ENCODE measurements around the gene SEC63. TPM values are rescaled to one million over a fixed set of nuclear protein-coding genes. Genes with fewer than 3 reads are reported as not detected.

SEC63 gene
- total RNA-seq, 4 donors from 2014 or later, result 10.1 to 23.1 (median 11.2) TPM

DNA sequence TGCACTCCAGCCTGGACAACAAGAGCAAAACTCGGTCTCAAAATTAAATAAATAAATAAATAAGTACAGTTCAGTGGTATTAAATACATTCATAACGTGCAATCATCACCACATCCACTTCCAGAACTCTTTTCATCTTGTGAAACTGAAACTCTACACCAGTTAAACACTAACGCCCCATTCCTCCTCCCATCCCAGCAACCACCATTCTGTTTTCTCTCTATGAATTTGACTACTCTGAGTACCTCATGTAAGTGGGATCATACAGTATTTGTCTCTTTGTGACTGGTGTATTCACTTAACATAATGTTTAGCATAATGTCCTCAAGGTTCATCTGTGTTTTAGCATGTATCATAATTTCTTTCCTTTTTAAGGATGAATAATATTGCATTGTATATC is 104.8 kb downstream of the SEC63 start:
- in situ Hi-C loops (cut with MboI; ENCODE audit: low sequenced_read_pairs in 4 of 4) (no loop called here), intact Hi-C loops (cut with DNase I; ENCODE audit: low total_unique reads) (no loop called here)
- H3K27me3 ChIP-seq, result no peaks in the 10 kb centered on the region
- H3K9me3 ChIP-seq, result no peaks in the 10 kb centered on the region
- H3K27ac ChIP-seq, result no peak overlapping the region
- H3K4me1 ChIP-seq, result peaks cover 0 to 4% of the 10 kb centered on the region in 2 donors
- no peak for DNase-seq
- TF ChIP-seq POLR2A (IDR thresholded peaks at IDR 0.05) (no peak), CTCF (IDR thresholded peaks at IDR 0.05 in 4 of 5, conservative IDR thresholded peaks at IDR 0.05 in 1 of 5) (no peak)
- H3K4me3 ChIP-seq, result no peak overlapping the region
- no peak for ATAC-seq
- no peaks in the 10 kb centered on the region for H3K36me3 ChIP-seq

DNA sequence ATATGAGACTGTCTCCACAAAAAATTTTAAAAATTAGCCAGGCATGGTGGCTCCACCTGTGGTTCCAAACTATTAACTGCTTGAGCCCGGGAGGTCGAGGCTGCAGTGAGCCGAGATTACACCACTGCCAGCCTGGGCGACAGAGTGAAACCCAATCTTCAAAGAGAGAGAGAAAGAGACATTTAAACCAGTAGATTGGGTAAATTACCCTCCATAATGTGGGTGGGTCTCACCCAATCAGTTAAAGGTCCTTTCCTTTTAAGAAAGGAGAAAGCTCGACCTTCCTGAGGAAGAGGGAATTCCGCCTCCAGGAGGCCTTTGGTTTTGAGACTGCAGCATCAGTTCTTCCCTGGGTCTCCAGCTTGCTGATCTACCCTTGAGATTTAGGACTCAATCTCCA is 108.7 kb downstream of the SEC63 start:
- Histone ChIP-seq H3K4me3 (no peak overlapping the region), H3K4me1 (peaks cover 0 to 8% of the 10 kb centered on the region in 2 donors), H3K27ac (no peak overlapping the region), H3K36me3 (no peaks in the 10 kb centered on the region), H3K27me3 (no peaks in the 10 kb centered on the region), H3K9me3 (no peaks in the 10 kb centered on the region)
- ATAC-seq, result no peak
- in situ Hi-C loops (cut with MboI; ENCODE audit: low sequenced_read_pairs in 4 of 4) (loop anchor here in 3 of 4 donors (5.0 to 10.0 kb wide), 3 partner anchors 172 to 177 kb away; no protein-coding TSS in a partner anchor), intact Hi-C loops (cut with DNase I; ENCODE audit: low total_unique reads) (no loop called here)
- no peak for TF ChIP-seq POLR2A (IDR thresholded peaks at IDR 0.05)
- TF ChIP-seq CTCF (IDR thresholded peaks at IDR 0.05 in 4 of 5, conservative IDR thresholded peaks at IDR 0.05 in 1 of 5), result no peak
- DNase-seq, result no peak

DNA sequence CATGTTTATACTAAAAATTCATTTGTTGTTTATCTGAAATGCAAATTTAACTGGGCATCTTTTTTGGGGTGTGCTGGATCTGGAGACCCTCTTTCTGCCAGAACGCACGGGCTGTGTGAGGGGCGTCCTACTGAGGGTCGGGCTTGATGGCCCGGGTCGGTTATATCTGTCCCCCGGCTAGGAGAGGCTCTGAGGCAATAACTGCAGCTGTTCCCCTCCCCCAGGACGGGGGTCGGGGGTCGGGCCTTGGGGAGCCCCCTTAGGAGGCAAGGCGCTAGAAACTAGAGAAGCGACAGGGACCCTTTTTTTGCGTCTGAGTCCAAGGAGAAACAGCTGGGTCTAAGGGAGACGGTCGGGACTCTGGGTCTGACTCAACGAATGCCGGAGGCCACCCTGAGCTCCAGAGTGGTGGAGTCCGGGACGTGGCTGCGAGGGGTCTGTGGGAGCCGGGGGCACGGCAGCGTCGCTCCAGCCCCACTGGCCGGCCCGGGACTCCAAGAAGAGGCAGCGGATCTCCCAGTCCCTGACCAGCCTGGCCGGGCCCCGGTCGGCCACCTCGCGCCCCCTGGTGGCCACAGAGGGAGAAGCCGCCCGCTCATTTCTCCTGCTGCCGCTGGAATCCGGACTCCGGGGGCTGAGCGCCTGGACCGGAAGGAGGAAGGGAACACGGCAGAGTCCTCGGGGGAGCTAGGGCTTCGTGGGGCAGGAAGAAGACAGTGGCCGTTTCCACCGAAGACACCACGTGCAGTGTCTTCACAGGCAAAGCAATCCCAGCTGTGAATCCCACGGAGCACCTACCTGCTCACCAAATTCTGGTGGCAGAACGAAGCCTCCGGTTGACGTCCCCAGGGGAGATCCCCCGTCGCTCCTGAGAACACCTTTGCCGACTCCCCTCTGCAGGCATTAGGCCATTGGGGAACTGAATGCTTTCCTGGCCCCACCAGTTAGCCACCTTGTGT is 109.9 kb downstream of the SEC63 start:
- in situ Hi-C loops (cut with MboI; ENCODE audit: low sequenced_read_pairs in 4 of 4), result loop anchor here in 3 of 4 donors (5.0 to 10.0 kb wide), 3 partner anchors 171 to 176 kb away; no protein-coding TSS in a partner anchor
- Histone ChIP-seq H3K4me3 (peak overlapping the region; percentile 45 to 50 (median 46)), H3K36me3 (no peaks in the 10 kb centered on the region), H3K27me3 (no peaks in the 10 kb centered on the region), H3K4me1 (peaks cover 0 to 8% of the 10 kb centered on the region in 2 donors), H3K27ac (no peak overlapping the region), H3K9me3 (no peaks in the 10 kb centered on the region)
- DNase-seq (peak; percentile 48 to 72), ATAC-seq (peak; percentile 91 to 96)
- intact Hi-C loops (cut with DNase I; ENCODE audit: low total_unique reads), result no loop called here
- TF ChIP-seq POLR2A (IDR thresholded peaks at IDR 0.05) (no peak), CTCF (IDR thresholded peaks at IDR 0.05 in 4 of 5, conservative IDR thresholded peaks at IDR 0.05 in 1 of 5) (peak; percentile 85 to 97 (median 93))

GRCh38 chr6:107846262-107846795 is 111.7 kb downstream of the SEC63 start:
- H3K4me1 ChIP-seq, result peaks cover 0 to 8% of the 10 kb centered on the region in 2 donors
- H3K27me3 ChIP-seq, result no peaks in the 10 kb centered on the region
- H3K4me3 ChIP-seq, result no peak overlapping the region
- no peak overlapping the region for H3K27ac ChIP-seq
- H3K36me3 ChIP-seq, result no peaks in the 10 kb centered on the region
- ATAC-seq, result no peak
- in situ Hi-C loops (cut with MboI; ENCODE audit: low sequenced_read_pairs in 4 of 4), result loop anchor here in 3 of 4 donors (5.0 to 10.0 kb wide), 3 partner anchors 169 to 174 kb away; no protein-coding TSS in a partner anchor
- intact Hi-C loops (cut with DNase I; ENCODE audit: low total_unique reads), result no loop called here
- no peaks in the 10 kb centered on the region for H3K9me3 ChIP-seq
- TF ChIP-seq CTCF (IDR thresholded peaks at IDR 0.05 in 4 of 5, conservative IDR thresholded peaks at IDR 0.05 in 1 of 5), result no peak
- no peak for TF ChIP-seq POLR2A (IDR thresholded peaks at IDR 0.05)
- DNase-seq, result no peak

Data from gastrocnemius medialis (tissue), 4 donors.